ENCODE results near the gene E4F1. TPM values are rescaled to one million over a fixed set of nuclear protein-coding genes. Genes with fewer than 3 reads are reported as not detected.

E4F1 gene
- total and polyA plus RNA-seq, 2 of the 13 experiments (the other 11 are each of a cell fraction or from before 2014, with no cell fraction given), result 13.8 to 19.5 TPM

- TF ChIP-seq ZNF24 (IDR thresholded peaks at IDR 0.05), result no peak
- TF ChIP-seq, protein P1, sequence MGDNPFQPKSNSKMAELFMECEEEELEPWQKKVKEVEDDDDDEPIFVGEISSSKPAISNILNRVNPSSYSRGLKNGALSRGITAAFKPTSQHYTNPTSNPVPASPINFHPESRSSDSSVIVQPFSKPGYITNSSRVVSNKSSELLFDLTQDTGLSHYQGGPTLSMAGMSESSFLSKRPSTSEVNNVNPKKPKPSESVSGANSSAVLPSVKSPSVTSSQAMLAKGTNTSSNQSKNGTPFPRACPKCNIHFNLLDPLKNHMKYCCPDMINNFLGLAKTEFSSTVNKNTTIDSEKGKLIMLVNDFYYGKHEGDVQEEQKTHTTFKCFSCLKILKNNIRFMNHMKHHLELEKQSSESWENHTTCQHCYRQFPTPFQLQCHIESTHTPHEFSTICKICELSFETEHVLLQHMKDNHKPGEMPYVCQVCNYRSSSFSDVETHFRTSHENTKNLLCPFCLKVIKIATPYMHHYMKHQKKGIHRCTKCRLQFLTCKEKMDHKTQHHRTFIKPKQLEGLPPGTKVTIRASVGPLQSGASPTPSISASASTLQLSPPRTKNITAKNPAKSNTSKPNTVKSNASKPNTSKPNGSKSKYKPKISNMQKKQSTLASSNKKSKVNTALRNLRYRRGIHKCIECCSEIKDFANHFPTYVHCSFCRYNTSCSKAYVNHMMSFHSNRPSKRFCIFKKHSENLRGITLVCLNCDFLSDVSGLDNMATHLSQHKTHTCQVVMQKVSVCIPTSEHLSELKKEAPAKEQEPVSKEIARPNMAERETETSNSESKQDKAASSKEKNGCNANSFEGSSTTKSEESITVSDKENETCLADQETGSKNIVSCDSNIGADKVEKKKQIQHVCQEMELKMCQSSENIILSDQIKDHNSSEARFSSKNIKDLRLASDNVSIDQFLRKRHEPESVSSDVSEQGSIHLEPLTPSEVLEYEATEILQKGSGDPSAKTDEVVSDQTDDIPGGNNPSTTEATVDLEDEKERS (CRISPR knock-in tag; IDR thresholded peaks at IDR 0.05), result peak; percentile 54; the same call in 1 of the 2 replicates
- TF ChIP-seq SMAD9 (CRISPR knock-in tag; IDR thresholded peaks at IDR 0.05), result no peak
- TF ChIP-seq MAFG (CRISPR knock-in tag; IDR thresholded peaks at IDR 0.05), result no peak
- no peak for TF ChIP-seq ZNF17 (CRISPR knock-in tag; IDR thresholded peaks at IDR 0.05)
- TF ChIP-seq ZNF296 (CRISPR knock-in tag; conservative IDR thresholded peaks at IDR 0.05), result no peak
- TF ChIP-seq, protein P2, sequence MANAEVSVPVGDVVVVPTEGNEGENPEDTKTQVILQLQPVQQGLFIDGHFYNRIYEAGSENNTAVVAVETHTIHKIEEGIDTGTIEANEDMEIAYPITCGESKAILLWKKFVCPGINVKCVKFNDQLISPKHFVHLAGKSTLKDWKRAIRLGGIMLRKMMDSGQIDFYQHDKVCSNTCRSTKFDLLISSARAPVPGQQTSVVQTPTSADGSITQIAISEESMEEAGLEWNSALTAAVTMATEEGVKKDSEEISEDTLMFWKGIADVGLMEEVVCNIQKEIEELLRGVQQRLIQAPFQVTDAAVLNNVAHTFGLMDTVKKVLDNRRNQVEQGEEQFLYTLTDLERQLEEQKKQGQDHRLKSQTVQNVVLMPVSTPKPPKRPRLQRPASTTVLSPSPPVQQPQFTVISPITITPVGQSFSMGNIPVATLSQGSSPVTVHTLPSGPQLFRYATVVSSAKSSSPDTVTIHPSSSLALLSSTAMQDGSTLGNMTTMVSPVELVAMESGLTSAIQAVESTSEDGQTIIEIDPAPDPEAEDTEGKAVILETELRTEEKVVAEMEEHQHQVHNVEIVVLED (CRISPR knock-in tag; IDR thresholded peaks at IDR 0.05; ENCODE audit: borderline replicate concordance), result peak; percentile 89
- TF ChIP-seq ZNF337 (CRISPR knock-in tag; IDR thresholded peaks at IDR 0.05; ENCODE audit: borderline replicate concordance, low read depth), result 0 out of 2 replicates have a peak, but pooled peaks have one; percentile 35
- TF ChIP-seq, protein P3, sequence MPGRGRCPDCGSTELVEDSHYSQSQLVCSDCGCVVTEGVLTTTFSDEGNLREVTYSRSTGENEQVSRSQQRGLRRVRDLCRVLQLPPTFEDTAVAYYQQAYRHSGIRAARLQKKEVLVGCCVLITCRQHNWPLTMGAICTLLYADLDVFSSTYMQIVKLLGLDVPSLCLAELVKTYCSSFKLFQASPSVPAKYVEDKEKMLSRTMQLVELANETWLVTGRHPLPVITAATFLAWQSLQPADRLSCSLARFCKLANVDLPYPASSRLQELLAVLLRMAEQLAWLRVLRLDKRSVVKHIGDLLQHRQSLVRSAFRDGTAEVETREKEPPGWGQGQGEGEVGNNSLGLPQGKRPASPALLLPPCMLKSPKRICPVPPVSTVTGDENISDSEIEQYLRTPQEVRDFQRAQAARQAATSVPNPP (CRISPR knock-in tag; IDR thresholded peaks at IDR 0.05), result peak; percentile 87; the same call in 1 of the 2 replicates
- TF ChIP-seq ZNF768 (CRISPR knock-in tag; IDR thresholded peaks at IDR 0.05), result peak; percentile 43; the same call in 1 of the 2 replicates
- peak; percentile 68; the same call in 1 of the 2 replicates for TF ChIP-seq ZNF367 (CRISPR knock-in tag; IDR thresholded peaks at IDR 0.05; ENCODE audit: borderline replicate concordance)
- TF ChIP-seq ZNF143 (CRISPR knock-in tag; IDR thresholded peaks at IDR 0.05), result peak; percentile 60
- peak; percentile 70; the same call in 1 of the 2 replicates for TF ChIP-seq ZBTB3 (CRISPR knock-in tag; IDR thresholded peaks at IDR 0.05; ENCODE audit: borderline replicate concordance, low read depth)
- TF ChIP-seq, protein P4, sequence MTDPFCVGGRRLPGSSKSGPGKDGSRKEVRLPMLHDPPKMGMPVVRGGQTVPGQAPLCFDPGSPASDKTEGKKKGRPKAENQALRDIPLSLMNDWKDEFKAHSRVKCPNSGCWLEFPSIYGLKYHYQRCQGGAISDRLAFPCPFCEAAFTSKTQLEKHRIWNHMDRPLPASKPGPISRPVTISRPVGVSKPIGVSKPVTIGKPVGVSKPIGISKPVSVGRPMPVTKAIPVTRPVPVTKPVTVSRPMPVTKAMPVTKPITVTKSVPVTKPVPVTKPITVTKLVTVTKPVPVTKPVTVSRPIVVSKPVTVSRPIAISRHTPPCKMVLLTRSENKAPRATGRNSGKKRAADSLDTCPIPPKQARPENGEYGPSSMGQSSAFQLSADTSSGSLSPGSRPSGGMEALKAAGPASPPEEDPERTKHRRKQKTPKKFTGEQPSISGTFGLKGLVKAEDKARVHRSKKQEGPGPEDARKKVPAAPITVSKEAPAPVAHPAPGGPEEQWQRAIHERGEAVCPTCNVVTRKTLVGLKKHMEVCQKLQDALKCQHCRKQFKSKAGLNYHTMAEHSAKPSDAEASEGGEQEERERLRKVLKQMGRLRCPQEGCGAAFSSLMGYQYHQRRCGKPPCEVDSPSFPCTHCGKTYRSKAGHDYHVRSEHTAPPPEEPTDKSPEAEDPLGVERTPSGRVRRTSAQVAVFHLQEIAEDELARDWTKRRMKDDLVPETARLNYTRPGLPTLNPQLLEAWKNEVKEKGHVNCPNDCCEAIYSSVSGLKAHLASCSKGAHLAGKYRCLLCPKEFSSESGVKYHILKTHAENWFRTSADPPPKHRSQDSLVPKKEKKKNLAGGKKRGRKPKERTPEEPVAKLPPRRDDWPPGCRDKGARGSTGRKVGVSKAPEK (CRISPR knock-in tag; IDR thresholded peaks at IDR 0.05; ENCODE audit: borderline replicate concordance), result no peak
- TF ChIP-seq, protein P5, sequence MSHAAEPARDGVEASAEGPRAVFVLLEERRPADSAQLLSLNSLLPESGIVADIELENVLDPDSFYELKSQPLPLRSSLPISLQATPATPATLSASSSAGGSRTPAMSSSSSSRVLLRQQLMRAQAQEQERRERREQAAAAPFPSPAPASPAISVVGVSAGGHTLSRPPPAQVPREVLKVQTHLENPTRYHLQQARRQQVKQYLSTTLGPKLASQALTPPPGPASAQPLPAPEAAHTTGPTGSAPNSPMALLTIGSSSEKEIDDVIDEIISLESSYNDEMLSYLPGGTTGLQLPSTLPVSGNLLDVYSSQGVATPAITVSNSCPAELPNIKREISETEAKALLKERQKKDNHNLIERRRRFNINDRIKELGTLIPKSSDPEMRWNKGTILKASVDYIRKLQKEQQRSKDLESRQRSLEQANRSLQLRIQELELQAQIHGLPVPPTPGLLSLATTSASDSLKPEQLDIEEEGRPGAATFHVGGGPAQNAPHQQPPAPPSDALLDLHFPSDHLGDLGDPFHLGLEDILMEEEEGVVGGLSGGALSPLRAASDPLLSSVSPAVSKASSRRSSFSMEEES (CRISPR knock-in tag; IDR thresholded peaks at IDR 0.05), result peak; percentile 56
- TF ChIP-seq ZNF234 (CRISPR knock-in tag; conservative IDR thresholded peaks at IDR 0.05), result no peak
- TF ChIP-seq ZNF30 (CRISPR knock-in tag; IDR thresholded peaks at IDR 0.05), result peak; percentile 90
Measured at GRCh38 chr16:2267913-2268666, 44.7 kb downstream of the E4F1 start, which contains the start of gene RNPS1 (continued).
